ENCODE results near the gene GRIK1. TPM values are rescaled to one million over a fixed set of nuclear protein-coding genes. Genes with fewer than 3 reads are reported as not detected.

GRIK1 gene
- total RNA-seq, 1 donor from 2014 or later: 3.2 TPM

GRCh38 chr21:29741761-29742160 is 198.0 kb downstream of the GRIK1 start:
- H3K27ac ChIP-seq: no peak overlapping the region
- intact Hi-C loops (cut with DNase I): no loop called here
- H3K4me1 ChIP-seq: peaks cover 9% of the 10 kb centered on the region
- H3K36me3 ChIP-seq: no peaks in the 10 kb centered on the region
- H3K9me3 ChIP-seq: no peaks in the 10 kb centered on the region
- no peaks in the 10 kb centered on the region for H3K27me3 ChIP-seq
- no peak overlapping the region for H3K4me3 ChIP-seq
- TF ChIP-seq CTCF (IDR thresholded peaks at IDR 0.05): no peak
- TF ChIP-seq POLR2A (IDR thresholded peaks at IDR 0.05): no peak
- no peak for TF ChIP-seq POLR2AphosphoS5 (IDR thresholded peaks at IDR 0.05; ENCODE audit: insufficient read depth in 1 of 2, low read depth in 1 of 2)
- no peak for DNase-seq (ENCODE audit: extremely low spot score in 2 of 2)

GRCh38 chr21:29739176-29739575 is 200.6 kb downstream of the GRIK1 start:
- no peak for DNase-seq (ENCODE audit: extremely low spot score in 2 of 2)
- Histone ChIP-seq H3K27ac (no peak overlapping the region), H3K4me1 (peaks cover 10% of the 10 kb centered on the region), H3K36me3 (no peaks in the 10 kb centered on the region), H3K27me3 (no peaks in the 10 kb centered on the region), H3K4me3 (no peak overlapping the region), H3K9me3 (no peaks in the 10 kb centered on the region)
- intact Hi-C loops (cut with DNase I): no loop called here
- no peak for TF ChIP-seq POLR2AphosphoS5 (IDR thresholded peaks at IDR 0.05; ENCODE audit: insufficient read depth in 1 of 2, low read depth in 1 of 2)
- no peak for TF ChIP-seq CTCF (IDR thresholded peaks at IDR 0.05)
- no peak for TF ChIP-seq POLR2A (IDR thresholded peaks at IDR 0.05)

GRCh38 chr21:29738730-29739129 is 201.1 kb downstream of the GRIK1 start:
- intact Hi-C loops (cut with DNase I): no loop called here
- H3K4me1 ChIP-seq: peaks cover 10% of the 10 kb centered on the region
- H3K27ac ChIP-seq: no peak overlapping the region
- H3K27me3 ChIP-seq: no peaks in the 10 kb centered on the region
- DNase-seq (ENCODE audit: extremely low spot score in 2 of 2): no peak
- H3K9me3 ChIP-seq: no peaks in the 10 kb centered on the region
- no peaks in the 10 kb centered on the region for H3K36me3 ChIP-seq
- no peak overlapping the region for H3K4me3 ChIP-seq
- TF ChIP-seq POLR2A (IDR thresholded peaks at IDR 0.05) (no peak), CTCF (IDR thresholded peaks at IDR 0.05) (no peak)

- Histone ChIP-seq H3K9me3 (no peaks in the 10 kb centered on the region), H3K4me3 (no peak overlapping the region), H3K27ac (no peak overlapping the region), H3K27me3 (no peaks in the 10 kb centered on the region), H3K36me3 (no peaks in the 10 kb centered on the region), H3K4me1 (peaks cover 10% of the 10 kb centered on the region)
- intact Hi-C loops (cut with DNase I): no loop called here
- no peak for DNase-seq (ENCODE audit: extremely low spot score in 2 of 2)
- TF ChIP-seq CTCF (IDR thresholded peaks at IDR 0.05) (no peak), POLR2AphosphoS5 (IDR thresholded peaks at IDR 0.05; ENCODE audit: insufficient read depth in 1 of 2, low read depth in 1 of 2) (no peak), POLR2A (IDR thresholded peaks at IDR 0.05) (no peak)
These were observed 202.6 kb downstream of the GRIK1 start for GRCh38 chr21:29737186-29737585.

GRCh38 chr21:29730281-29730680 is 209.5 kb downstream of the GRIK1 start:
- Histone ChIP-seq H3K36me3 (no peaks in the 10 kb centered on the region), H3K27ac (no peak overlapping the region), H3K4me3 (no peak overlapping the region), H3K27me3 (no peaks in the 10 kb centered on the region), H3K9me3 (no peaks in the 10 kb centered on the region), H3K4me1 (no peaks in the 10 kb centered on the region)
- no peak for DNase-seq (ENCODE audit: extremely low spot score in 2 of 2)
- intact Hi-C loops (cut with DNase I): no loop called here
- TF ChIP-seq POLR2AphosphoS5 (IDR thresholded peaks at IDR 0.05; ENCODE audit: insufficient read depth in 1 of 2, low read depth in 1 of 2): no peak
- no peak for TF ChIP-seq CTCF (IDR thresholded peaks at IDR 0.05)
- TF ChIP-seq POLR2A (IDR thresholded peaks at IDR 0.05): no peak

All from vagina (tissue), 2 donors.